IMR-90 (cell line): ENCODE results near the gene PLA2G4F. TPM values are rescaled to one million over a fixed set of nuclear protein-coding genes. Genes with fewer than 3 reads are reported as not detected.

ENCODE experiments used
- ATAC-seq: fragments of 200-7000 bp; cut with Tn5 transposase; 2 replicates; pipeline ENCODE4 v1.9.1; 2020; ENCODE audit warnings: low read depth, mild to moderate bottlenecking, moderate library complexity
- BruUV-seq: library from RNA; stranded (reverse); fragments of 400-500 nt; replicated peaks from 2 replicates; lab custom pipeline; 2021; lab: Mats Ljungman, UMichigan
- CTCF ChIA-PET: fragments of 300-600 bp; formaldehyde crosslinking; extraction: SDS; loops from one replicate; lab custom pipeline; 2021; ENCODE audit warnings: antibody characterized with exemption; lab: Yijun Ruan, JAX
- POLR2A ChIA-PET: fragments of 300-600 bp; sonication (Branson Sonifier 250); formaldehyde crosslinking; loops from one replicate; lab custom pipeline; 2022; ENCODE audit warnings: antibody characterized with exemption; ENCODE audit not compliant: unreplicated experiment; lab: Charles Lee
- DNase-seq: peaks from one replicate; pipeline ENCODE4 v3.0.0; 2013
- H2AFZ ChIP-seq: replicated peaks from 2 replicates; pipeline ENCODE3; 2013; ENCODE audit warnings: low read length, mild to moderate bottlenecking; ENCODE audit not compliant: poor library complexity
- H2AK5ac ChIP-seq: 2 replicates; pipeline ENCODE4 v1.6.1; 2013; ENCODE audit warnings: low read depth, low read length, inconsistent platforms
- H2AK9ac ChIP-seq: replicated peaks from 2 replicates; pipeline ENCODE3; 2013; ENCODE audit warnings: mild to moderate bottlenecking, low read depth, low read length, moderate library complexity; ENCODE audit not compliant: poor library complexity
- H2BK120ac ChIP-seq: 2 replicates; pipeline ENCODE4 v1.6.1; 2013; ENCODE audit warnings: low read depth, low read length, inconsistent platforms
- H2BK15ac ChIP-seq: 3 replicates; pipeline ENCODE4 v1.6.1; 2013; ENCODE audit warnings: low read depth, low read length, inconsistent platforms
- H2BK20ac ChIP-seq: 2 replicates; pipeline ENCODE4 v1.6.1; 2013; ENCODE audit warnings: low read depth, mild to moderate bottlenecking, inconsistent platforms, low read length, moderate library complexity
- H2BK5ac ChIP-seq: 2 replicates; pipeline ENCODE4 v1.6.1; 2013; ENCODE audit warnings: mild to moderate bottlenecking, low read depth, low read length, inconsistent platforms; ENCODE audit not compliant: poor library complexity, severe bottlenecking
- H3K14ac ChIP-seq: replicated peaks from 2 replicates; pipeline ENCODE4 v1.6.1; 2013; ENCODE audit warnings: low read depth, low read length, inconsistent platforms
- H3K18ac ChIP-seq: 2 replicates; pipeline ENCODE4 v1.6.1; 2013; ENCODE audit warnings: low read depth, low read length, control low read depth
- H3K23ac ChIP-seq: 2 replicates; pipeline ENCODE4 v1.6.1; 2013; ENCODE audit warnings: low read depth, low read length, inconsistent platforms
- H3K27ac ChIP-seq: 2 replicates; pipeline ENCODE4 v1.5.1; 2013; ENCODE audit warnings: mild to moderate bottlenecking, control low read depth, low read length; ENCODE audit not compliant: insufficient read depth
- H3K27me3 ChIP-seq: 2 replicates; pipeline ENCODE4 v1.6.1; 2013; ENCODE audit warnings: low read length; ENCODE audit not compliant: control insufficient read depth, insufficient read depth
- H3K36me3 ChIP-seq: 2 replicates; pipeline ENCODE4 v1.6.1; 2013; ENCODE audit warnings: low read length, mixed read lengths; ENCODE audit not compliant: control insufficient read depth, insufficient read depth
- H3K4ac ChIP-seq: 2 replicates; pipeline ENCODE4 v1.6.1; 2013; ENCODE audit warnings: low read depth, low read length, inconsistent platforms
- H3K4me1 ChIP-seq: 2 replicates; pipeline ENCODE4 v1.6.1; 2013; ENCODE audit warnings: low read length, mixed read lengths; ENCODE audit not compliant: control insufficient read depth, insufficient read depth
- H3K4me2 ChIP-seq: 2 replicates; pipeline ENCODE4 v1.6.1; 2013; ENCODE audit warnings: low read depth, mild to moderate bottlenecking, control low read depth, low read length, moderate library complexity
- H3K4me3 ChIP-seq: 2 replicates; pipeline ENCODE4 v1.5.1; 2013; ENCODE audit warnings: low read depth, mild to moderate bottlenecking, control low read depth, low read length, moderate library complexity; ENCODE audit not compliant: insufficient read depth
- H3K56ac ChIP-seq: 2 replicates; pipeline ENCODE4 v1.6.1; 2013; ENCODE audit warnings: low read length, inconsistent platforms; ENCODE audit not compliant: insufficient read depth; ENCODE audit errors: extremely low read depth
- H3K79me1 ChIP-seq, 2 experiments: 2 replicates each; pipeline ENCODE4 v1.6.1; 2013; ENCODE audit warnings: low read length in 2 of 2, inconsistent platforms in 1 of 2, low read depth in 1 of 2
- H3K9ac ChIP-seq: 2 replicates; pipeline ENCODE4 v1.6.1; 2013; ENCODE audit warnings: low read depth, low read length, control low read depth
- H3K9me1 ChIP-seq: 2 replicates; pipeline ENCODE4 v1.6.1; 2013; ENCODE audit warnings: low read length, inconsistent platforms; ENCODE audit not compliant: insufficient read depth
- H3K9me3 ChIP-seq: 2 replicates; pipeline ENCODE4 v1.6.1; 2013; ENCODE audit warnings: low read length; ENCODE audit not compliant: control insufficient read depth, insufficient read depth
- H4K20me1 ChIP-seq: 2 replicates; pipeline ENCODE4 v1.6.1; 2013; ENCODE audit warnings: low read length, inconsistent platforms; ENCODE audit not compliant: insufficient read depth
- H4K5ac ChIP-seq: 2 replicates; pipeline ENCODE4 v1.6.1; 2013; ENCODE audit warnings: mild to moderate bottlenecking, low read depth, low read length, control low read depth
- H4K8ac ChIP-seq, 2 experiments: 2 replicates each; pipeline ENCODE4 v1.6.1; 2013; ENCODE audit warnings: low read depth in 2 of 2, low read length in 2 of 2, control low read depth in 1 of 2, inconsistent platforms in 1 of 2
- H4K91ac ChIP-seq: 2 replicates; pipeline ENCODE4 v1.6.1; 2013; ENCODE audit warnings: low read depth, low read length, inconsistent platforms; ENCODE audit not compliant: insufficient read depth
- BHLHE40 ChIP-seq: fragments of 150-350 bp; IDR thresholded peaks from 2 replicates; pipeline ENCODE4 v1.6.1; 2016; ENCODE audit warnings: mild to moderate bottlenecking, low read depth, low read length
- CEBPB ChIP-seq: IDR thresholded peaks from 2 replicates; pipeline ENCODE4 v1.6.1; 2012; ENCODE audit warnings: low read depth, low read length, improper control_type of control experiment
- CHD1 ChIP-seq: IDR thresholded peaks from 2 replicates; pipeline ENCODE4 v1.6.1; 2012; ENCODE audit warnings: low read depth, low read length, improper control_type of control experiment
- FOS ChIP-seq: fragments of 150-350 bp; IDR thresholded peaks from 2 replicates; pipeline ENCODE4 v1.6.1; 2016; ENCODE audit warnings: low read depth, low read length
- MAFK ChIP-seq: IDR thresholded peaks from 2 replicates; pipeline ENCODE4 v1.6.1; 2012; ENCODE audit warnings: low read depth, low read length, improper control_type of control experiment
- MAZ ChIP-seq: IDR thresholded peaks from 2 replicates; pipeline ENCODE4 v1.6.1; 2012; ENCODE audit warnings: low read depth, mild to moderate bottlenecking, low read length, improper control_type of control experiment, moderate library complexity, borderline replicate concordance
- MXI1 ChIP-seq: IDR thresholded peaks from 2 replicates; pipeline ENCODE4 v1.6.1; 2012; ENCODE audit warnings: low read depth, mild to moderate bottlenecking, low read length, moderate library complexity, borderline replicate concordance
- POLR2A ChIP-seq: IDR thresholded peaks from 2 replicates; pipeline ENCODE4 v1.6.1; 2012; ENCODE audit warnings: mild to moderate bottlenecking, low read depth, low read length
- RAD21 ChIP-seq: IDR thresholded peaks from 2 replicates; pipeline ENCODE4 v1.6.1; 2012; ENCODE audit warnings: low read length, improper control_type of control experiment
- RCOR1 ChIP-seq: IDR thresholded peaks from 2 replicates; pipeline ENCODE4 v1.6.1; 2012; ENCODE audit warnings: mild to moderate bottlenecking, low read length, improper control_type of control experiment; ENCODE audit not compliant: insufficient replicate concordance
- RFX5 ChIP-seq: IDR thresholded peaks from 2 replicates; pipeline ENCODE4 v1.8.0; 2012; ENCODE audit warnings: low read depth, mild to moderate bottlenecking, low read length, moderate library complexity
- SMC3 ChIP-seq: fragments of 150-350 bp; IDR thresholded peaks from 2 replicates; pipeline ENCODE4 v1.6.1; 2016; ENCODE audit warnings: low read depth, mild to moderate bottlenecking, antibody characterized with exemption, low read length, moderate library complexity
- WGBS, 2 experiments: methylation state at CpG; one replicate each; pipeline versions ENCODE4 v1.1.5 to v1.1.7; 2013; ENCODE audit warnings: missing lambda C conversion rate in 2 of 2; ENCODE audit not compliant: insufficient read length in 1 of 2; ENCODE audit errors: extremely low coverage in 2 of 2; 5-methylcytosine and 5-hydroxymethylcytosine counted together
- dilution Hi-C: fragments of 300-500 bp; cut with HindIII; formaldehyde crosslinking; loops from one replicate; pipeline ENCODE4 v1.14.3; 2018; ENCODE audit warnings: low sequenced_read_pairs; ENCODE audit not compliant: unreplicated experiment
- in situ Hi-C: fragments of 300-500 bp; cut with MboI; formaldehyde crosslinking; loops from 3 replicates; pipeline ENCODE4 v1.14.3; 2019; ENCODE audit warnings: low sequenced_read_pairs, inconsistent platforms, mixed read lengths
- intact Hi-C: fragments of 100-400 bp; cut with micrococcal nuclease; formaldehyde crosslinking; loops from 2 replicates; pipeline ENCODE4 v1.10.0; 2022
- polyA plus RNA-seq, 3 experiments: library from polyadenylated mRNA; depleted of rRNA; stranded (reverse); fragments of >200 nt; gene quantifications; 2 replicates each; pipeline ENCODE4 v1.2.3, GENCODE V29; 2012; ENCODE audit warnings: low replicate concordance in 1 of 3
- total RNA-seq: library from RNA; depleted of rRNA; stranded (reverse); fragments of >200 nt; gene quantifications from 2 replicates; pipeline ENCODE4 v1.2.3, GENCODE V29; 2012
- TF ChIP-seq, protein P1 (sequence below): fragments of 150-350 bp; IDR thresholded peaks from 2 replicates; pipeline ENCODE4 v1.6.1; 2016; ENCODE audit warnings: low read depth, mild to moderate bottlenecking, low read length, moderate library complexity, borderline replicate concordance
- TF ChIP-seq, protein P2 (sequence below): fragments of 150-350 bp; IDR thresholded peaks from 2 replicates; pipeline ENCODE4 v1.6.1; 2017; ENCODE audit warnings: mild to moderate bottlenecking, antibody characterized with exemption, low read length, low read depth
- TF ChIP-seq, protein P3 (sequence below): conservative IDR thresholded peaks from 2 replicates; pipeline ENCODE4 v1.5.1; 2012; ENCODE audit warnings: mild to moderate bottlenecking, low read depth, low read length, improper control_type of control experiment

The PLA2G4F gene
- total and polyA plus RNA-seq, 2 of the 4 experiments (the other 2 are of a cell fraction): not detected

DNA sequence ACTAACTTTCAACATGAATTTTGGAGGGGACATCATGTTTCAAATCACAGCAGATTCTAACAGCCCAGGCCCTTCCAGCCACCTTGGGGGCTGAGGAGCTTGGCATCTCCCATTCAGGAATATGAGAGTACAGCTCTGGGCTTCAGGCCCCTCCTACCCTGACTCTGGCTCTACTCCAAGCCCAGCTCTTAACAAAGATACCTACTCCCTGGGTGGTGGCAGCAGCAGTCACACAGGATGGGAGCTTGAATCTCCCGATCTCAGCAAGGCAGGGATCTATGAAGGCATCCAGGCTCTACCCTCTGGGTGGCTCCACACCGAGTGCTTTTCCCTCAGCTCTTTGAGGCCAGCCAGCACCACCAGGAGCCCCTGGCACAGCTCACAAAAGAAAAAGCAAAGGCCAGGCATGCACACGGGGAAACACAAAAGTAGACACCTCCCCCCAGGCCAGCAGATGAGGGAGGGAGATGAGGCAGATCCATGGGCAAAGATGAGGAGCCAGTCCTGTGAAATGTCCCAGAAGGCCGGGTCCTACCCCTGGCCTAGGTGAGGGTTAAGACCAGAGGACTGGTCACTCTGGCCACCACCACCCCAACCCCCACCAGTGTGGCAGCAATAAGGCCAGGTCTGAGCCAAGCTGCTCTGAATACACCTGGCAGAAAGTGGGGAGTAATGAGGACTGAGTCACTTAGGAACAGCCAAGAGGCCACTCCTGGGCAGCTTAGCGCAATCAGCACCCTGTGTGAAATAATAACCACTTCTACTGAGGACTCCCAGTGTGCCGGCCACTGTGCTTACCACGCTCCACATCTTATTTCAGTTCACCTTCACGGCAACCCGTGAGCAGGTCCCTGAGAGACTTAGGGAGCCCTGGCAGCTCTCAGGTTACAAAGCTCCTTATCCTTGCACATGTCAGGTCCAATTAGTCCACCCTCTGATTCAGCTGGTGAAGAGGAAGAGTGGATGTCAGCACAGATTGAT is 24.3 kb downstream of the PLA2G4F start:
- H3K4me1 ChIP-seq: no peaks in the 10 kb centered on the region
- 100% methylated on average over 1 of the region's 9 CpGs; no CpG with 5 or more reads in 1 of the 2 experiments for WGBS, 2 experiments
- intact Hi-C loops: no loop called here
- H4K91ac ChIP-seq: no peak overlapping the region
- no peak overlapping the region for H3K4me2 ChIP-seq
- ChIA-PET POLR2A (no interaction called here), CTCF (no interaction called here)
- no peak overlapping the region for H3K23ac ChIP-seq
- H2BK15ac ChIP-seq: no peak overlapping the region
- BruUV-seq: no TSS peak
- no peak overlapping the region for H2AFZ ChIP-seq
- dilution Hi-C loops: no loop called here
- H2BK5ac ChIP-seq: no peak overlapping the region
- in situ Hi-C loops: no loop called here
- no peak overlapping the region for H3K56ac ChIP-seq
- H3K18ac ChIP-seq: no peak overlapping the region
- DNase-seq: no peak
- H2AK5ac ChIP-seq: no peak overlapping the region
- H3K36me3 ChIP-seq: no peaks in the 10 kb centered on the region
- no peak overlapping the region for H3K14ac ChIP-seq
- no peak overlapping the region for H3K9ac ChIP-seq
- no peak overlapping the region for H4K5ac ChIP-seq
- H3K79me1 ChIP-seq: no peaks in the 10 kb centered on the region
- TF ChIP-seq, protein P1, sequence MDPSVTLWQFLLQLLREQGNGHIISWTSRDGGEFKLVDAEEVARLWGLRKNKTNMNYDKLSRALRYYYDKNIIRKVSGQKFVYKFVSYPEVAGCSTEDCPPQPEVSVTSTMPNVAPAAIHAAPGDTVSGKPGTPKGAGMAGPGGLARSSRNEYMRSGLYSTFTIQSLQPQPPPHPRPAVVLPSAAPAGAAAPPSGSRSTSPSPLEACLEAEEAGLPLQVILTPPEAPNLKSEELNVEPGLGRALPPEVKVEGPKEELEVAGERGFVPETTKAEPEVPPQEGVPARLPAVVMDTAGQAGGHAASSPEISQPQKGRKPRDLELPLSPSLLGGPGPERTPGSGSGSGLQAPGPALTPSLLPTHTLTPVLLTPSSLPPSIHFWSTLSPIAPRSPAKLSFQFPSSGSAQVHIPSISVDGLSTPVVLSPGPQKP: no peak
- TF ChIP-seq, protein P2, sequence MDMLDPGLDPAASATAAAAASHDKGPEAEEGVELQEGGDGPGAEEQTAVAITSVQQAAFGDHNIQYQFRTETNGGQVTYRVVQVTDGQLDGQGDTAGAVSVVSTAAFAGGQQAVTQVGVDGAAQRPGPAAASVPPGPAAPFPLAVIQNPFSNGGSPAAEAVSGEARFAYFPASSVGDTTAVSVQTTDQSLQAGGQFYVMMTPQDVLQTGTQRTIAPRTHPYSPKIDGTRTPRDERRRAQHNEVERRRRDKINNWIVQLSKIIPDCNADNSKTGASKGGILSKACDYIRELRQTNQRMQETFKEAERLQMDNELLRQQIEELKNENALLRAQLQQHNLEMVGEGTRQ: no peak
- TF ChIP-seq BHLHE40 (no peak), RAD21 (no peak), FOS (no peak), SMC3 (no peak), CHD1 (no peak), RCOR1 (no peak), MXI1 (no peak), MAFK (no peak), MAZ (no peak), RFX5 (no peak), CEBPB (no peak), POLR2A (no peak)
- TF ChIP-seq, protein P3, sequence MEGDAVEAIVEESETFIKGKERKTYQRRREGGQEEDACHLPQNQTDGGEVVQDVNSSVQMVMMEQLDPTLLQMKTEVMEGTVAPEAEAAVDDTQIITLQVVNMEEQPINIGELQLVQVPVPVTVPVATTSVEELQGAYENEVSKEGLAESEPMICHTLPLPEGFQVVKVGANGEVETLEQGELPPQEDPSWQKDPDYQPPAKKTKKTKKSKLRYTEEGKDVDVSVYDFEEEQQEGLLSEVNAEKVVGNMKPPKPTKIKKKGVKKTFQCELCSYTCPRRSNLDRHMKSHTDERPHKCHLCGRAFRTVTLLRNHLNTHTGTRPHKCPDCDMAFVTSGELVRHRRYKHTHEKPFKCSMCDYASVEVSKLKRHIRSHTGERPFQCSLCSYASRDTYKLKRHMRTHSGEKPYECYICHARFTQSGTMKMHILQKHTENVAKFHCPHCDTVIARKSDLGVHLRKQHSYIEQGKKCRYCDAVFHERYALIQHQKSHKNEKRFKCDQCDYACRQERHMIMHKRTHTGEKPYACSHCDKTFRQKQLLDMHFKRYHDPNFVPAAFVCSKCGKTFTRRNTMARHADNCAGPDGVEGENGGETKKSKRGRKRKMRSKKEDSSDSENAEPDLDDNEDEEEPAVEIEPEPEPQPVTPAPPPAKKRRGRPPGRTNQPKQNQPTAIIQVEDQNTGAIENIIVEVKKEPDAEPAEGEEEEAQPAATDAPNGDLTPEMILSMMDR: no peak
- H3K4me3 ChIP-seq: no peak overlapping the region
- ATAC-seq: no peak
- H3K27me3 ChIP-seq: peaks cover 39% of the 10 kb centered on the region
- no peak overlapping the region for H3K27ac ChIP-seq
- H3K9me3 ChIP-seq: no peaks in the 10 kb centered on the region
- H2BK20ac ChIP-seq: no peak overlapping the region
- no peak overlapping the region for H3K4ac ChIP-seq
- no peaks in the 10 kb centered on the region for H3K9me1 ChIP-seq
- no peak overlapping the region for H4K8ac ChIP-seq
- no peak overlapping the region for H2BK120ac ChIP-seq
- H2AK9ac ChIP-seq: no peak overlapping the region
- no peaks in the 10 kb centered on the region for H4K20me1 ChIP-seq
